Activated naive CD4-positive, alpha-beta T cell treated with anti-CD3 and anti-CD28 coated beads, Interleukin-2, amount 50 U/mL, for 72 hours (primary cell): ENCODE results near the gene ZRSR2. TPM values are rescaled to one million over a fixed set of nuclear protein-coding genes. Genes with fewer than 3 reads are reported as not detected.

Experiments used
- ATAC-seq, 2 donors: fragments of 150-1000 bp; cut with Tn5 transposase; 2 replicates each; pipeline ENCODE4 v1.10.0; 2021; ENCODE audit warnings: mild to moderate bottlenecking in 2 of 2, moderate library complexity in 2 of 2
- DNase-seq, 2 donors: peaks; one replicate each; pipeline ENCODE4 v3.0.0; 2021 to 2022; ENCODE audit warnings: low spot score in 2 of 2
- H3K27ac Mint-ChIP-seq, 2 donors: one replicate each; pipeline ENCODE4 v1.8.0; 2022; ENCODE audit warnings: mild to moderate bottlenecking in 2 of 2, mixed read lengths in 2 of 2
- H3K36me3 Mint-ChIP-seq, 2 donors: one replicate each; pipeline ENCODE4 v1.8.0; 2022; ENCODE audit warnings: mixed read lengths in 2 of 2
- H3K9me3 Mint-ChIP-seq, 2 donors: one replicate each; pipeline ENCODE4 v1.8.0; 2022; ENCODE audit warnings: mixed read lengths in 2 of 2
- total RNA-seq, 2 donors: library from RNA; stranded (reverse); gene quantifications; one replicate each; pipeline ENCODE4 v1.2.3, GENCODE V29; 2022

Gene ZRSR2
- total RNA-seq, 2 donors from 2014 or later: 12.3 to 16.9 TPM

- Mint-ChIP-seq H3K36me3 (no peaks in the 10 kb centered on the region), H3K9me3 (no peaks in the 10 kb centered on the region), H3K27ac (no peak overlapping the region)
- DNase-seq (no peak), ATAC-seq (no peak)
Observed at GRCh38 chrX:15858051-15858450, 67.8 kb downstream of the ZRSR2 start.

GRCh38 chrX:15860921-15861320, 70.6 kb downstream of the ZRSR2 start:
- H3K27ac Mint-ChIP-seq: no peak overlapping the region
- H3K36me3 Mint-ChIP-seq: no peaks in the 10 kb centered on the region
- DNase-seq (no peak), ATAC-seq (no peak)
- H3K9me3 Mint-ChIP-seq: no peaks in the 10 kb centered on the region

DNA sequence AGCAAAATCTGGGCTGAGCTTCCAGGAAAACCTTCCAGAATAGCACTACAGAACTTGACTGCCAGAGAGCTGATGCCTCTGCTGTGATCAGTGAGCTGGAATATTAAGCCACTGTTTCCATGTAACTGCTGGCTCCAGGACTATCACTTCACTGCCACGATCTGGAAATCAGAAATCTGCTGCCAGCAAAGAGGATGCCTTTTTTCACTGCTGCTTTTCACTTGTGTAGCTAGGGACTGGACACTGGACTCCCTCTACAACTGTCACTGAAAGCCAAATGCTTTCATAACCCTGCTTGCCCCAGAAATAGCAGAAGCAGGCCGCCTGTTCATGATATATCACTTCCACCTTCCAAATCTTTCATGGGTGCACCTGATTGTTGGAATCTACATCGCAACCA, 73.7 kb downstream of the ZRSR2 start:
- Mint-ChIP-seq H3K36me3 (no peaks in the 10 kb centered on the region), H3K27ac (no peak overlapping the region), H3K9me3 (no peaks in the 10 kb centered on the region)
- ATAC-seq (no peak), DNase-seq (no peak)

DNA sequence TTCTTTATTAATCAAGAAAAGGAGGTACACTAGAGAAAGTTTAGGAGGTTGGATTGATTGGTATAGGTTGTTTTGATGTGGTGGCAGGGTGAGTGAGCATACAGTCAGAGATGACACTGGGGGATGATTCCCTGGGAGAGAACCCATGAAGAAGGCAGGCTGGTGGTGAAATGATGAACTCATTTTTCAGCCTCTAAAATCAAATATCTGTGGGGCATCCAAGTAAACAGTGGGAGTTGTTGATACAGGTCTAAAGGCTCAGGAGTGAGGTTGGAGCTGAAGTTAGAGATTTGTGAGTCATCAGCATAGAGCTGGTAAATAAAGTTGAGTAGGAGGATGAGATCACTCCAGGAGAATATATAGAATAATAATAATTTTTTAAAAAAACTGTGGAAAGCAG, 74.3 kb downstream of the ZRSR2 start:
- DNase-seq (no peak), ATAC-seq (peak in 1 of 2 donors; percentile 44)
- H3K36me3 Mint-ChIP-seq: no peaks in the 10 kb centered on the region
- no peak overlapping the region for H3K27ac Mint-ChIP-seq
- no peaks in the 10 kb centered on the region for H3K9me3 Mint-ChIP-seq

DNA sequence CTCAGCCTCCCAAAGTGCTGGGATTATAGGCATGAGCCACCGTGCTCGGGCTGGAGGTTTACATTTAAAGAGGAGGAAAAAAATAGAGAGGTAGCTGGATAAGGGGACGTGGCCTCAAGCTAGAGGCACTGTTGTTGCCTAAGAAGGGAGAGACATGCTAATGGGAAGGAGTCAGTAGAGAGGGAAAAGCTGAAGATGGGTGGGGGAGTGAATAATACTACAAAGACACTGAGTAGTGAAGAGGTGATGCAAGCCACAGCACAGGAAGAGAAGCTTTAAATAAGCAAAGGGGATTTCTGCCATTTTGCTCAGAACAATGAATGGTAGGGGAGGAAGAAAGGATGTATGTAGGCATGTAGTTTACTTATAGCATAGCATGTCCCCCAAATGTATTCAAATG, 75.9 kb downstream of the ZRSR2 start:
- H3K36me3 Mint-ChIP-seq: no peaks in the 10 kb centered on the region
- DNase-seq (no peak), ATAC-seq (no peak)
- no peak overlapping the region for H3K27ac Mint-ChIP-seq
- H3K9me3 Mint-ChIP-seq: no peaks in the 10 kb centered on the region

DNA sequence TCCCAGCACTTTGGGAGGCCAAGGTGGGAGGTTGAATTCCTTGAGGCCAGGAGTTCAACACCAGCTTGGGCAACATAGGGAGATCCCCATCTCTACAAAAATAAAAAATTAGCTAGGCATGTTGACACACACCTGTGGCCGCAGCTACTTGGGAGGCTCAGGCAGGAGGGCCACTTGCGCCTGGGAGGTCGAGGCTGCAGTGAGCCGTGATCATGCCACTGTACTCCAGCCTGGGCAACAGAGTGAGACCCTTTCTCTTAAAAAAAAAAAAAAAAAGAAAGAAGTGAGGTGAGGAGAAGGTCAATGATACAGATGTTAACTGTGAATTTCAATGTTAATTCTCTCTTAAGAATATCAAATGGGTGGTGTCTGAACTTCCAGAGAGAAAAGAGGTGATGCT, 79.4 kb downstream of the ZRSR2 start:
- no peaks in the 10 kb centered on the region for H3K9me3 Mint-ChIP-seq
- H3K36me3 Mint-ChIP-seq: no peaks in the 10 kb centered on the region
- H3K27ac Mint-ChIP-seq: no peak overlapping the region
- DNase-seq (no peak), ATAC-seq (no peak)

- no peak for ATAC-seq
- H3K27ac Mint-ChIP-seq: no peak overlapping the region
- no peaks in the 10 kb centered on the region for H3K9me3 Mint-ChIP-seq
Observed at GRCh38 chrX:15870310-15870709, 80.0 kb downstream of the ZRSR2 start.

More at GRCh38 chrX:15870310-15870709, 80.0 kb downstream of the ZRSR2 start:
- no peak for DNase-seq
- no peaks in the 10 kb centered on the region for H3K36me3 Mint-ChIP-seq

Other genes with a start within 250 kb of the ZRSR2 start
- gene ACE2, start 189.5 kb upstream of the ZRSR2 start, total RNA-seq: under 1 TPM in 1 of 2 donors, not detected in 1; 0.20 TPM
- gene CLTRN, start 125.7 kb upstream of the ZRSR2 start, total RNA-seq: 1 to 10 TPM in 1 of 2 donors, not detected in 1; 1.0 TPM
- 10 to 100 TPM; 12.4 to 15.4 TPM for gene CA5B, start 52.2 kb upstream of the ZRSR2 start, total RNA-seq
- gene AP1S2, start 64.3 kb downstream of the ZRSR2 start, total RNA-seq: 10 to 100 TPM; 21.6 to 23.8 TPM